ENCODE measurements around the gene ITPR3.
A peak's percentile ranks its signal among the peaks of the same experiment; 100 is the strongest.

DNA sequence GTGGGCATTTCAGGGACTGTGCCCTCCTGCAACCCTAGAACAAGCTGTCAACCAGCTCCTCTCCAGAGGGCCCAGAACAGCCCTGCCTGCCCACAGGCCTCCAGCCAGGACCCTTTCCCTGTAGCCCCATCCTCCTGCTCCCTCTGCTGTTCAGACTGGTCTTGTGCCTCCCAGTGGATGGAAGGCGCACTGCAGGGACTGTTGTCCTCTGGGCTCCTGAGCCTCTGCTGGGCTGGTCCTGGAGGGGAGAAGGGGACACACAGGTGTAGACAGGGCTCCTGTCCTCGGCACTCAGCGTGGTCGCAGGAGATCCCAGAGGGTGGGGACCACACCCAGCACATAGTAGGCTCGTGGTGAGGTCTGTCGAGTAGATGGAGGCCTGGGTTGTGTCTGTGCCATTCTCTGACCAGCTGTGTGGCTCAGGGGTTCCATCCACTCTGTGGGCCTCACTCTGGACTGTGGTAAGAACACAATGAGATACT is 11.5 kb downstream of the ITPR3 start:
- TF ChIP-seq POLR2A (IDR thresholded peaks at IDR 0.05) (no peak), CTCF (IDR thresholded peaks at IDR 0.05) (peak in 3 of 4 experiments; percentile 9 to 50 (median 20)), POLR2AphosphoS5 (IDR thresholded peaks at IDR 0.05) (no peak)

Measured in prostate gland (tissue), 2 donors.